Sigmoid colon (tissue), 7 donors: ENCODE data around the gene SH2B2. TPM values are rescaled to one million over a fixed set of nuclear protein-coding genes. Genes with fewer than 3 reads are reported as not detected.

Experiments used
- DNase-seq: peaks from one replicate; pipeline ENCODE4 v3.0.0-alpha.2; 2019
- H3K27ac ChIP-seq, 4 donors: fragments of 200-600 bp; sonication (generic); one replicate each; pipeline ENCODE4 v1.5.1; 2016 to 2019; ENCODE audit warnings: mild to moderate bottlenecking in 1 of 4
- H3K27me3 ChIP-seq, 3 donors: fragments of 200-600 bp; sonication (generic); one replicate each; pipeline ENCODE4 v1.5.1; 2019; ENCODE audit warnings: mild to moderate bottlenecking in 1 of 3
- H3K36me3 ChIP-seq, 4 donors: fragments of 200-600 bp; sonication (generic); one replicate each; pipeline ENCODE4 v1.5.1; 2016 to 2019
- H3K4me1 ChIP-seq, 4 donors: fragments of 200-600 bp; sonication (generic); one replicate each; pipeline ENCODE4 v1.5.1; 2017 to 2019
- H3K4me3 ChIP-seq, 4 donors: fragments of 200-600 bp; sonication (generic); one replicate each; pipeline ENCODE4 v1.5.1; 2017 to 2019; ENCODE audit warnings: mild to moderate bottlenecking in 2 of 4, moderate library complexity in 1 of 4
- H3K9me3 ChIP-seq, 4 donors: fragments of 200-600 bp in 3 of 4; sonication (generic) in 3 of 4; one replicate each; pipeline versions ENCODE4 v1.5.1 to v1.6.1; 2013 to 2019
- EP300 ChIP-seq, 4 donors: sonication (generic); formaldehyde crosslinking; IDR thresholded peaks; one replicate each; pipeline ENCODE4 v1.6.1; 2017; ENCODE audit warnings: antibody characterized with exemption in 4 of 4
- POLR2A ChIP-seq, 2 donors: fragments of 450-650 bp; IDR thresholded peaks; one replicate each; pipeline ENCODE4 v1.6.1; 2016; ENCODE audit warnings: antibody characterized with exemption in 2 of 2, mild to moderate bottlenecking in 2 of 2, moderate library complexity in 2 of 2
- POLR2AphosphoS5 ChIP-seq, 4 donors: sonication (generic); formaldehyde crosslinking; IDR thresholded peaks; one replicate each; pipeline ENCODE4 v1.6.1; 2017; ENCODE audit warnings: antibody characterized with exemption in 4 of 4
- WGBS, 2 donors: extraction: QIAGEN DNeasy Blood & Tissue Kit; methylation state at CpG; one replicate each; pipeline ENCODE4 v1.1.7; 2013; 5-methylcytosine and 5-hydroxymethylcytosine counted together
- intact Hi-C: fragments of 100-400 bp; cut with DNase I; formaldehyde crosslinking; loops from one replicate; pipeline ENCODE4 v1.15.1; 2023
- polyA plus RNA-seq, 3 donors: library from polyadenylated mRNA; stranded (reverse); fragments of 200-250 nt; gene quantifications; one replicate each; pipeline ENCODE4 v1.2.3, GENCODE V29; 2013
- total RNA-seq, 4 donors: library from RNA; depleted of rRNA; stranded (reverse); fragments of >200 nt; gene quantifications; one replicate each; pipeline ENCODE4 v1.1.0, GENCODE V29; 2016
- TF ChIP-seq, protein P1 (sequence below), 4 experiments: fragments of 450-650 bp in 3 of 4; fragments of 200-600 bp in 1 of 4; IDR thresholded peaks; one replicate each; pipeline ENCODE4 v1.5.1; 2016 to 2019; ENCODE audit warnings: antibody characterized with exemption in 4 of 4, mild to moderate bottlenecking in 3 of 4, moderate library complexity in 2 of 4
- donor health status: healthy with polysubstance abuse.
- donor health status: Bipolar disorder and iron deficiency.
- donor health status: healthy.

The SH2B2 gene
- total and polyA plus RNA-seq, 7 donors, result 1.1 to 10.5 (median 4.6) TPM; not detected in 2

DNA sequence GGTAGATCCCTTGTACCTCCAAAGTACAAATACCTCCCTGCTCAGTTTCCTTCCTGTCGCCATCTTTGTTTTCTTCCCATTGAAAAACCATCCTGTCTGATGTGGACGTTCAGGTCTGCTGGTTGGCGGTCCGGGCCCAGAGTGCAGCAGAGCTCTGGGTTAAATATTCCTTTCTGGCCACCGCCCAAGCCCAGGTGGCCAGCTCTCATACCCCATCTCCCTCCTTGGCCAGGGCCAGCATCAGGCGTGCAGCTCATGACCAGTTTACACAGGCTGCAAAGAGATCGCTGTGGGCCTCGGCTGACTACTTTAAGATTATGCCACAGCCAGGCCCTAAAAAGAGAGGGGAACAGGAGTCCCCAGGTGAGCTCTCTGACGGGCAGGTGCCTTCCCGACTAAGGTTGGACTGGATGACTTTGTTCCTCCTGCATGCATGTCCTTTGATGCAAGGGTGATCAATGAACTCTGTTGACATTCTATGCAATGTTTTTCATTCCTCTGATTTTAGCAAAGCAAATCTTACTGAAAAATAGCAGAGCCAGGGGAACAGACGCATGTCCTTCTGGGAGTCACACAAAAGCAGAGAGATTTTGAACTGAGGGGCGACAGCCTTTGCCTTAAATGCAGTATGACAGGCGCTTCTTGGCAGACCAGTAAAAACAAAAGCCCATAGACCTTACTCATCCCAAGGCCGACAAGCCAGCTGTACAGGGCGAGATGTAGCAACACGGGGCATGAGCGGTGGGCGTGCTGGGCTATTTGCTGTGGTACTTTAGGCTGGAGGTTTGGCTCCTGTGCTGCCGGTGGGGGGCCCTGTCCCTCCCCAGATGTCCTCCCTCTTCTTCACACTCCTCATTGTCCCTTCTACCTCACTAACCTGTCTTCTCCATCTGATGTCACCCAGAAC is 33.3 kb upstream of the SH2B2 start:
- H3K9me3 ChIP-seq, result no peaks in the 10 kb centered on the region
- H3K36me3 ChIP-seq, result peaks cover 0 to 19% (median 11%) of the 10 kb centered on the region in 4 donors
- no peaks in the 10 kb centered on the region for H3K4me1 ChIP-seq
- TF ChIP-seq, protein P1, sequence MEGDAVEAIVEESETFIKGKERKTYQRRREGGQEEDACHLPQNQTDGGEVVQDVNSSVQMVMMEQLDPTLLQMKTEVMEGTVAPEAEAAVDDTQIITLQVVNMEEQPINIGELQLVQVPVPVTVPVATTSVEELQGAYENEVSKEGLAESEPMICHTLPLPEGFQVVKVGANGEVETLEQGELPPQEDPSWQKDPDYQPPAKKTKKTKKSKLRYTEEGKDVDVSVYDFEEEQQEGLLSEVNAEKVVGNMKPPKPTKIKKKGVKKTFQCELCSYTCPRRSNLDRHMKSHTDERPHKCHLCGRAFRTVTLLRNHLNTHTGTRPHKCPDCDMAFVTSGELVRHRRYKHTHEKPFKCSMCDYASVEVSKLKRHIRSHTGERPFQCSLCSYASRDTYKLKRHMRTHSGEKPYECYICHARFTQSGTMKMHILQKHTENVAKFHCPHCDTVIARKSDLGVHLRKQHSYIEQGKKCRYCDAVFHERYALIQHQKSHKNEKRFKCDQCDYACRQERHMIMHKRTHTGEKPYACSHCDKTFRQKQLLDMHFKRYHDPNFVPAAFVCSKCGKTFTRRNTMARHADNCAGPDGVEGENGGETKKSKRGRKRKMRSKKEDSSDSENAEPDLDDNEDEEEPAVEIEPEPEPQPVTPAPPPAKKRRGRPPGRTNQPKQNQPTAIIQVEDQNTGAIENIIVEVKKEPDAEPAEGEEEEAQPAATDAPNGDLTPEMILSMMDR (IDR thresholded peaks at IDR 0.05), result no peak
- TF ChIP-seq EP300 (IDR thresholded peaks at IDR 0.05) (no peak), POLR2A (IDR thresholded peaks at IDR 0.05) (no peak), POLR2AphosphoS5 (IDR thresholded peaks at IDR 0.05) (no peak)
- H3K27ac ChIP-seq, result no peak overlapping the region
- no peak overlapping the region for H3K4me3 ChIP-seq
- intact Hi-C loops, result no loop called here
- H3K27me3 ChIP-seq, result no peaks in the 10 kb centered on the region
- 92 to 96% methylated on average over 19 of the region's 19 CpGs for WGBS, 2 donors
- DNase-seq, result no peak

DNA sequence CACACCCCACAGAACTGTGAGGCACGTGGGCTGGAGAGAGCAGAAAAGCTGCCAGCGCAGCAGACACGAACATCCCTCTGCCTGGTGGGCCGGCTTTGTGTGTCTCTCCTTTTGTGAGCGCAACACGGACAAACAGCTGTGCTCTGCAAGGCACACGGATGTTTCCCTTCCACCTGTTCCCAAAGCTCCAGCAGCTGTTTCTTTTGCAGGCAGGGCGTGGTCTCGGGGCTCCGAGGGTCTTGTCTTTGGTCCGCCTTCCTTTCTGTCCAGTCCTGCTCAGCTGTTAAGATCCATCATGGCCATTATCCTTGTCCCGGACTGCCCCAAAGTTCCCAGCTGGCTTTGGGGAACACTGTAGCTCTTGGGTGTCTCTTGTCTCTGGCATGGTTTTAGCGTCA is 32.7 kb upstream of the SH2B2 start:
- Histone ChIP-seq H3K9me3 (no peaks in the 10 kb centered on the region), H3K4me3 (no peak overlapping the region), H3K27ac (no peak overlapping the region), H3K27me3 (no peaks in the 10 kb centered on the region), H3K4me1 (no peaks in the 10 kb centered on the region), H3K36me3 (peaks cover 0 to 16% (median 7%) of the 10 kb centered on the region in 4 donors)
- DNase-seq, result no peak
- TF ChIP-seq, protein P1 (IDR thresholded peaks at IDR 0.05), result no peak
- no peak for TF ChIP-seq POLR2A (IDR thresholded peaks at IDR 0.05)
- TF ChIP-seq EP300 (IDR thresholded peaks at IDR 0.05), result no peak
- no peak for TF ChIP-seq POLR2AphosphoS5 (IDR thresholded peaks at IDR 0.05)
- WGBS, 2 donors, result 90 to 91% methylated on average over 13 of the region's 13 CpGs
- intact Hi-C loops, result no loop called here

DNA sequence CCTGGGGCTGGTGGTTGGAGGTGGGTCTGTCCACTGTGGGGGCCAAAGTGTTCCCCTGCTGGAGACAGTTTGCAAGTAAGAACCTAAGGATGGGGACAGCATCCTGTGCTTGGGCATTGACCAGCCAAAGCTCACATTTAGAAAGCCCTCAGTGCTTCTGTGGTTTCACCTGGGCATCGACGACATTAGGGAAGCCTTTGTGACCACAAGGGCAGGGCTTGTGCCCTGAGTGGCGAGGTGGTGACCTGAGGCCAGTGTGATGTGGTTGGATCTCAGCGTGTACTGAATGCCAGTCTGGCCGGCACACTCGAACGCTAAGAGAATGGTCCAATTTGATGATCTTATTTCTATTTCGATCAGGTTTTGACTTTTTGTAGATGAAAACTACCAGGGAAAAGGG is 32.1 kb upstream of the SH2B2 start:
- WGBS, 2 donors, result 88 to 90% methylated on average over 8 of the region's 8 CpGs
- no peaks in the 10 kb centered on the region for H3K4me1 ChIP-seq
- H3K27ac ChIP-seq, result no peak overlapping the region
- intact Hi-C loops, result no loop called here
- H3K36me3 ChIP-seq, result peaks cover 0 to 11% (median 4%) of the 10 kb centered on the region in 4 donors
- H3K4me3 ChIP-seq, result no peak overlapping the region
- DNase-seq, result no peak
- no peak for TF ChIP-seq EP300 (IDR thresholded peaks at IDR 0.05)
- TF ChIP-seq, protein P1 (IDR thresholded peaks at IDR 0.05), result no peak
- no peak for TF ChIP-seq POLR2A (IDR thresholded peaks at IDR 0.05)
- no peaks in the 10 kb centered on the region for H3K27me3 ChIP-seq
- H3K9me3 ChIP-seq, result no peaks in the 10 kb centered on the region

DNA sequence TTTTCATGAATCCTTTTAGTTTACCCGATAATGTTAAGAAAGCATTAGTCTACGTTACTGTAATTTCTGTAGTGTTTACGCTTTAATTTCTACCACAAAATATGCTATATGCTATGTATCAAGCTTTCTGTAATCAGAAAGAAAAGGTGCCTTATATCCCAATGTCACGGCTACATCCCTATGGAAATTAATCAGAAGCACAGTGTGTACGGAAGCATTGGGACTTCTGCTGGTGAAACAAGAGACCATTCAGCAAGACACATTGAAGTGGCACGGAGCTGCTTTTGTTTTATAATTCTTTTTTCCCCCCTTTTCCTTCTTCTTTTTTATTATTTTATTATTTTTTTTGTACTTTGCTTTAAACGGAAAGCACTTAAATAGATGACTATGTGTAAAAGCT is 31.2 kb upstream of the SH2B2 start:
- intact Hi-C loops, result no loop called here
- no peak for TF ChIP-seq POLR2A (IDR thresholded peaks at IDR 0.05)
- no peak for TF ChIP-seq POLR2AphosphoS5 (IDR thresholded peaks at IDR 0.05)
- TF ChIP-seq, protein P1 (IDR thresholded peaks at IDR 0.05), result no peak
- TF ChIP-seq EP300 (IDR thresholded peaks at IDR 0.05), result no peak
- Histone ChIP-seq H3K9me3 (no peaks in the 10 kb centered on the region), H3K27me3 (no peaks in the 10 kb centered on the region), H3K27ac (no peak overlapping the region), H3K4me3 (no peak overlapping the region), H3K4me1 (no peaks in the 10 kb centered on the region), H3K36me3 (peaks cover 0 to 1% (median under 1%) of the 10 kb centered on the region in 4 donors)
- WGBS, 2 donors, result 93 to 95% methylated on average over 7 of the region's 7 CpGs
- DNase-seq, result no peak
